Activated CD4-positive, alpha-beta T cell treated with anti-CD3 and anti-CD28 coated beads, Interleukin-2, amount 10 ng/mL, durations not matched to agents 7 days and 5 days (primary cell): ENCODE measurements around the gene IL23A. TPM values are rescaled to one million over a fixed set of nuclear protein-coding genes. Genes with fewer than 3 reads are reported as not detected.
A peak's percentile ranks its signal among the peaks of the same experiment; 100 is the strongest.
"Not testable (repeated sequence)": the region's sequence is repeated elsewhere in the genome, so short reads cannot be mapped to it uniquely, and the experiment has no call there.

Source experiments
- CTCF ChIA-PET: fragments of 350-600 bp; sonication (Branson Sonifier 250); formaldehyde crosslinking; loops from one replicate; lab custom pipeline; 2021; ENCODE audit warnings: antibody characterized with exemption; lab: Charles Lee
- POLR2A ChIA-PET: fragments of 350-600 bp; sonication (Branson Sonifier 250); formaldehyde crosslinking; loops from one replicate; lab custom pipeline; 2021; ENCODE audit warnings: antibody characterized with exemption; lab: Charles Lee
- DNase-seq: peaks from one replicate; pipeline ENCODE4 v3.0.0-alpha.2; 2020
- H3K27ac Mint-ChIP-seq: one replicate; pipeline ENCODE4 v1.8.0; 2021; ENCODE audit warnings: mild to moderate bottlenecking, moderate library complexity, mixed read lengths
- H3K27me3 Mint-ChIP-seq: one replicate; pipeline ENCODE4 v1.8.0; 2021; ENCODE audit warnings: mixed read lengths
- H3K36me3 Mint-ChIP-seq: one replicate; pipeline ENCODE4 v1.8.0; 2021; ENCODE audit warnings: low read depth, mixed read lengths
- H3K4me1 Mint-ChIP-seq: one replicate; pipeline ENCODE4 v1.8.0; 2021; ENCODE audit warnings: mixed read lengths
- H3K4me3 Mint-ChIP-seq: one replicate; pipeline ENCODE4 v1.8.0; 2021; ENCODE audit warnings: mild to moderate bottlenecking, moderate library complexity, mixed read lengths
- H3K9me3 Mint-ChIP-seq: one replicate; pipeline ENCODE4 v1.8.0; 2021; ENCODE audit warnings: mixed read lengths
- total RNA-seq, 2 experiments: library from RNA; stranded (reverse); gene quantifications; one replicate each; pipeline ENCODE4 v1.2.3, GENCODE V29; 2021

The IL23A gene
- total RNA-seq, 2 experiments from 2014 or later, result 6.1 to 8.0 TPM

GRCh38 chr12:56330936-56331490, 7.7 kb upstream of the IL23A start:
- no peak overlapping the region for H3K4me3 Mint-ChIP-seq
- H3K27me3 Mint-ChIP-seq, result no peaks in the 10 kb centered on the region
- H3K27ac Mint-ChIP-seq, result no peak overlapping the region
- CTCF ChIA-PET, result interaction anchor here (0.5 to 1.2 kb wide), 2 partner anchors 20 to 265 kb away, joined by 4 to 5 read pairs; no protein-coding TSS in a partner anchor
- peaks cover 15% of the 10 kb centered on the region for H3K36me3 Mint-ChIP-seq
- POLR2A ChIA-PET, result no interaction called here
- peaks cover 25% of the 10 kb centered on the region for H3K4me1 Mint-ChIP-seq
- no peaks in the 10 kb centered on the region for H3K9me3 Mint-ChIP-seq
- DNase-seq, result no peak

DNA sequence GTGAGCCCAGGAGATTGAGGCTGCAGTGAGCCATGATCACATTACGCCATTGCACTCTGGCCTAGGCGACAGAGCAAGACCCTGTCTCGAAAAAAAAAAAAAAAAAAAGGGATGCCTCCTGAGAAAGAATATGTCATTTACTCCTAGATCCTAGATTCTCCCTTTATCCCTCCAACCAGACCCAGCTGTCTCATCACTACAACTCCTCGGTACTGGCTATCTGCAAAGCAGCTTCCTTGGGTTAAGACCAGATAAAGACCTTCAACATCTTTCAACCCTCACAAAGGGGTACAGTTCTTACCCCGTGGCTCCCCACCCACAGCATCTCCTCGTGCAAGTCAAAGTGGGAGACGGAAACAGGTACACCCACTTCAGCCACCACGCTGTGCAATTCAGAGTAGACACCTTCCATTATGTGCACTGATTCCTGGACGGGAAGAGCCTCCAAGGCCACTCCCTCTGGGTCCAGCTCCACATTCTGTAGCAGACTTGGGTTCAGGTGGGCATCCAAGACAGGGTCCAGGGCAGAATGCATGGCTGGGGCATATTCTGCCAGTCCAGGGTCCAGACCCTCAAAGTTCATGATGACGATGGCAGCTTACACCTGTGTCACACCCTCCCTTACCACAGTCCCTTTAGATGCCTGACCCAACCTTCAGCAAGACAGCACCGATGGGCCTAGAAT, 6.0 kb upstream of the IL23A start:
- CTCF ChIA-PET, result interaction anchor here (0.9 to 3.1 kb wide), 10 partner anchors 9 to 304 kb away, joined by 3 to 15 read pairs (median 4); partner anchors contain the start of genes CNPY2 and SMARCC2
- POLR2A ChIA-PET, result no interaction called here
- no peak for DNase-seq
- Mint-ChIP-seq H3K9me3 (no peaks in the 10 kb centered on the region), H3K27me3 (no peaks in the 10 kb centered on the region), H3K4me1 (peaks cover 36% of the 10 kb centered on the region), H3K27ac (peak overlapping the region; percentile 97), H3K36me3 (peaks cover 7% of the 10 kb centered on the region), H3K4me3 (peak overlapping the region; percentile 88)

GRCh38 chr12:56333197-56333678, 5.4 kb upstream of the IL23A start:
- Mint-ChIP-seq H3K36me3 (peaks cover 7% of the 10 kb centered on the region), H3K4me3 (peak overlapping the region; percentile 88), H3K27ac (peak overlapping the region; percentile 97), H3K4me1 (peaks cover 42% of the 10 kb centered on the region), H3K9me3 (no peaks in the 10 kb centered on the region), H3K27me3 (no peaks in the 10 kb centered on the region)
- no peak for DNase-seq
- ChIA-PET POLR2A (no interaction called here), CTCF (interaction anchor here (0.8 to 3.1 kb wide), 9 partner anchors 8 to 304 kb away, joined by 3 to 15 read pairs (median 3); partner anchors contain the start of genes CNPY2 and SMARCC2)

- ChIA-PET POLR2A (no interaction called here), CTCF (interaction anchor here (0.5 to 3.1 kb wide), 9 partner anchors 10 to 559 kb away, joined by 3 to 15 read pairs (median 3); partner anchors contain the start of genes CNPY2 and SMARCC2)
- Mint-ChIP-seq H3K4me3 (peak within 1 kb of the TSS; percentile 88), H3K9me3 (no peaks in the 10 kb centered on the region), H3K4me1 (peaks cover 49% of the 10 kb centered on the region), H3K27me3 (no peaks in the 10 kb centered on the region), H3K36me3 (peaks cover 7% of the 10 kb centered on the region), H3K27ac (peak within 1 kb of the TSS; percentile 97)
- peak; percentile 95 for DNase-seq
These were observed 4.8 kb upstream of the IL23A start, which contains the start of gene PAN2 for GRCh38 chr12:56333679-56334489. Gene PAN2, minus strand, starts transcription at chr12:56334000. Its CDS starts 906 bp downstream, at chr12:56333094.

DNA sequence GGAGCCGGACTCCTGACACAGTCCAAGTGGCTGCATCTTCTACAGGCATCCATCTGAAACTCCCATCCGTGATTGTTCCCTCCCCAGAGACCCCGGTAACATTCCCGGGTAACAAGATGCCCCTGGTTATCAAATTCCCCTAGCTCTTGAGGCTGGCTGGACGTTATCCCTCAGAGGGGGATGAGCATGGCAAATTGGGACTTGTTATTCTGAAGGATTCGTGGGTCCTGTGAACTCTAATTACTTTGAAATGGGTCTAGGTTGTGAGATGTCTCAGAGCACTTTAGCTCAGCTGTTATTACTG, 4.2 kb upstream of the IL23A start:
- peak overlapping the region; percentile 97 for H3K27ac Mint-ChIP-seq
- peaks cover 54% of the 10 kb centered on the region for H3K4me1 Mint-ChIP-seq

GRCh38 chr12:56335527-56335926, 3.2 kb upstream of the IL23A start:
- H3K27me3 Mint-ChIP-seq, DNase-seq, H3K4me3 Mint-ChIP-seq, H3K27ac Mint-ChIP-seq, H3K9me3 Mint-ChIP-seq, POLR2A ChIA-PET: not testable (repeated sequence)
- CTCF ChIA-PET, result interaction anchor here (0.5 to 3.1 kb wide), 7 partner anchors 9 to 588 kb away, joined by 3 to 15 read pairs (median 3); partner anchors contain the start of gene CNPY2
- H3K4me1 Mint-ChIP-seq, result peaks cover 63% of the 10 kb centered on the region
- peaks cover 18% of the 10 kb centered on the region for H3K36me3 Mint-ChIP-seq

More for the DNA sequence above, 4.2 kb upstream of the IL23A start:
- DNase-seq, result no peak
- ChIA-PET CTCF (interaction anchor here (0.5 to 3.1 kb wide), 3 partner anchors 10 to 560 kb away, joined by 3 to 15 read pairs (median 5); no protein-coding TSS in a partner anchor), POLR2A (no interaction called here)
- Mint-ChIP-seq H3K27me3 (no peaks in the 10 kb centered on the region), H3K9me3 (no peaks in the 10 kb centered on the region), H3K4me3 (peak overlapping the region; percentile 88), H3K36me3 (peaks cover 12% of the 10 kb centered on the region)

DNA sequence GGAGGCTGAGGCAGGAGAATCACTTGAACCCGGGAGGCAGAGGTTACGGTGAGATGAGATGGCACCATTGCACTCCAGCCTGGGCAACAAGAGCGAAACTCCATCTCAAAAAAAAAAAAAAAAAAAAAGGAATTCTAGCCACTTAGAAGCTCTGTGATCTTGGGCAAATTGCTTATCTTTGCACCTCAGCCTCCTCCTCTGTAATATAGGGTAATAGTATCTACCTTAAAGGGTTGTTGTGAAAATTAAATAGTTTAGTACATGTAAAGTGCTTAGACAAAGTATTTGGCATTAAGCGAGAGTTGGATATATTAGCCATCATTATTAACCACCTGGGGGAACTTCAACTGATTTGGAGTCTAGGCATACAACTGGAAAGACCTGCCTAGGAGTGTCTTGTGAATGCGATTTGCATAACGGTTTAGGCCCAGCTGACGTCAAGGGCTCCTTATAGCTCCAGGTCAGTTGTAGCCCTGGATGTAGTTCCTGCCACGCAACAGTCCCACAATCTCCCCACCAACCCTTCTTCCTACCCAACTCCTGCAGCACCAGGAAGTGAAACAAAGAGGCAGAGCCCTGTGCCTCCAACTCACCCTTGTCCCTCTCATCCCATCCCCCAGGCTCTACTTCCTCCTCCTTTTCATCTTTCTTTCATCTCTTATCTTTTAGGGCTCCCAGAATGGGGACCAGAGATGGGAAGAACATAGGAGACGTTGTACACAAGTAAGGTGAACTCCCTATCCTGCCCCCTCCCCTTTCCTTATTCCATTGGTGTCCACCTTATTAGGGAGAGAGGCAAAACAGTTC, 2.1 kb upstream of the IL23A start:
- Mint-ChIP-seq H3K9me3 (no peaks in the 10 kb centered on the region), H3K4me3 (no peak overlapping the region), H3K4me1 (peaks cover 62% of the 10 kb centered on the region), H3K27me3 (no peaks in the 10 kb centered on the region), H3K36me3 (peaks cover 22% of the 10 kb centered on the region), H3K27ac (peak overlapping the region; percentile 79)
- ChIA-PET POLR2A (no interaction called here), CTCF (interaction anchor here (1.3 to 2.6 kb wide), 3 partner anchors 10 to 21 kb away, joined by 3 to 11 read pairs (median 5); partner anchors contain the start of gene CNPY2)
- DNase-seq, result no peak

GRCh38 chr12:56337753-56338251, 882 bp upstream of the IL23A start:
- H3K4me3 Mint-ChIP-seq, result no peak overlapping the region

GRCh38 chr12:56339158-56339422, 406 bp downstream of the IL23A start:
- ChIA-PET POLR2A (interaction anchor here (0.6 to 1.0 kb wide), 2 partner anchors 18 to 19 kb away, joined by 3 to 10 read pairs; no protein-coding TSS in a partner anchor), CTCF (interaction anchor here (0.6 to 2.6 kb wide), 7 partner anchors 10 to 188 kb away, joined by 3 to 11 read pairs (median 4); partner anchors contain the start of genes CNPY2 and SMARCC2)
- DNase-seq, result no peak
- Mint-ChIP-seq H3K4me3 (peak overlapping the region; percentile 73), H3K4me1 (peaks cover 53% of the 10 kb centered on the region), H3K27ac (peak overlapping the region; percentile 97), H3K9me3 (no peaks in the 10 kb centered on the region), H3K27me3 (no peaks in the 10 kb centered on the region), H3K36me3 (peaks cover 41% of the 10 kb centered on the region)

More at GRCh38 chr12:56337753-56338251, 882 bp upstream of the IL23A start:
- DNase-seq, result no peak
- no peaks in the 10 kb centered on the region for H3K27me3 Mint-ChIP-seq
- no peaks in the 10 kb centered on the region for H3K9me3 Mint-ChIP-seq
- POLR2A ChIA-PET, result interaction anchor here (0.6 to 1.6 kb wide), 4 partner anchors 13 to 433 kb away, joined by 3 to 5 read pairs (median 3); partner anchors contain the start of gene STAT2
- CTCF ChIA-PET, result interaction anchor here (0.7 to 2.6 kb wide), 7 partner anchors 9 to 187 kb away, joined by 3 to 11 read pairs (median 5); partner anchors contain the start of gene ANKRD52
- peaks cover 58% of the 10 kb centered on the region for H3K4me1 Mint-ChIP-seq
- H3K36me3 Mint-ChIP-seq, result peaks cover 30% of the 10 kb centered on the region
- H3K27ac Mint-ChIP-seq, result peak overlapping the region; percentile 97

- no peak overlapping the region for H3K27ac Mint-ChIP-seq
- no peaks in the 10 kb centered on the region for H3K27me3 Mint-ChIP-seq
- no peak overlapping the region for H3K4me3 Mint-ChIP-seq
- ChIA-PET POLR2A (no interaction called here), CTCF (interaction anchor here (0.7 to 1.3 kb wide), 4 partner anchors 9 to 50 kb away, joined by 3 to 4 read pairs (median 3); no protein-coding TSS in a partner anchor)
- peaks cover 41% of the 10 kb centered on the region for H3K4me1 Mint-ChIP-seq
- DNase-seq, result no peak
- no peaks in the 10 kb centered on the region for H3K9me3 Mint-ChIP-seq
- peaks cover 58% of the 10 kb centered on the region for H3K36me3 Mint-ChIP-seq
These were observed 2.9 kb downstream of the IL23A start for GRCh38 chr12:56341616-56342015.

- H3K9me3 Mint-ChIP-seq, H3K4me3 Mint-ChIP-seq, POLR2A ChIA-PET, H3K27ac Mint-ChIP-seq, H3K27me3 Mint-ChIP-seq, DNase-seq: not testable (repeated sequence)
- CTCF ChIA-PET, result interaction anchor here (0.6 to 1.3 kb wide), 7 partner anchors 9 to 1198 kb away, joined by 3 to 5 read pairs (median 3); no protein-coding TSS in a partner anchor
- Mint-ChIP-seq H3K36me3 (peaks cover 64% of the 10 kb centered on the region), H3K4me1 (peaks cover 39% of the 10 kb centered on the region)
These were observed 3.6 kb downstream of the IL23A start for GRCh38 chr12:56342290-56342689.
